Stimulated activated CD4-positive, alpha-beta T cell treated with anti-CD3 and anti-CD28 coated beads, Interleukin-1b, Interleukin-23, amount 100 ng/mL, for 4 hours (primary cell): Measurements from ENCODE around the gene SLC46A3.
A peak's percentile ranks its signal among the peaks of the same experiment; 100 is the strongest.
"Not testable (repeated sequence)": the region's sequence is repeated elsewhere in the genome, so short reads cannot be mapped to it uniquely, and the experiment has no call there.

Experiments used
- DNase-seq, 2 donors: peaks; one replicate each; pipeline ENCODE4 v3.0.0-alpha.2; 2020; ENCODE audit warnings: low read depth in 2 of 2

The SLC46A3 gene

GRCh38 chr13:28683169-28683568, 35.6 kb downstream of the SLC46A3 start:
- not testable (repeated sequence) for DNase-seq

- DNase-seq = no peak
Observed at GRCh38 chr13:28680541-28680940, 38.2 kb downstream of the SLC46A3 start.

- DNase-seq = no peak
Observed at GRCh38 chr13:28679628-28680027, 39.1 kb downstream of the SLC46A3 start.

- DNase-seq = no peak
Observed at GRCh38 chr13:28678809-28679208, 40.0 kb downstream of the SLC46A3 start.

- no peak for DNase-seq
Observed at GRCh38 chr13:28671126-28671792, 47.5 kb downstream of the SLC46A3 start.

- DNase-seq = no peak
Observed at GRCh38 chr13:28666897-28667488, 51.8 kb downstream of the SLC46A3 start.

- DNase-seq = no peak
Observed at GRCh38 chr13:28659621-28659970, 59.2 kb downstream of the SLC46A3 start.

- peak; percentile 80 to 87 for DNase-seq
Observed at GRCh38 chr13:28658796-28659620, 59.8 kb downstream of the SLC46A3 start, which contains the start of gene POMP. POMP (plus strand) TSS chr13:28659130; CDS start chr13:28659185, 55 bp downstream.

GRCh38 chr13:28658539-28658795, 60.3 kb downstream of the SLC46A3 start:
- DNase-seq = no peak

GRCh38 chr13:28657784-28658538, 60.8 kb downstream of the SLC46A3 start:
- no peak for DNase-seq

GRCh38 chr13:28655561-28655960, 63.2 kb downstream of the SLC46A3 start:
- no peak for DNase-seq

GRCh38 chr13:28654276-28654675, 64.5 kb downstream of the SLC46A3 start:
- DNase-seq = no peak

GRCh38 chr13:28653111-28653510, 65.7 kb downstream of the SLC46A3 start:
- DNase-seq = no peak

- no peak for DNase-seq
Observed at GRCh38 chr13:28651810-28652401, 66.9 kb downstream of the SLC46A3 start.

- DNase-seq = no peak
Observed at GRCh38 chr13:28650284-28650683, 68.5 kb downstream of the SLC46A3 start.
